H1 (cell line): Measurements from ENCODE around the gene SKIC8. TPM values are rescaled to one million over a fixed set of nuclear protein-coding genes. Genes with fewer than 3 reads are reported as not detected.
A peak's percentile ranks its signal among the peaks of the same experiment; 100 is the strongest.

Experiments
- CTCF ChIA-PET: fragments of 300-600 bp; sonication (Branson Sonifier 250); formaldehyde crosslinking; loops from one replicate; lab custom pipeline; 2021; ENCODE audit not compliant: partially characterized antibody; lab: Charles Lee
- POLR2A ChIA-PET: fragments of 300-600 bp; sonication (Branson Sonifier 250); formaldehyde crosslinking; loops from one replicate; lab custom pipeline; 2021; ENCODE audit warnings: inconsistent platforms; ENCODE audit not compliant: partially characterized antibody; lab: Charles Lee
- DNase-seq, 2 experiments: peaks; one replicate each; pipeline versions ENCODE4 v3.0.0 to v3.0.0-alpha.2; 2010 to 2022; ENCODE audit warnings: low spot score in 2 of 2, low read depth in 1 of 2, mixed read lengths in 1 of 2
- FAIRE-seq: peaks from 2 replicates; lab custom pipeline; 2011; peaks lifted over from hg19 to GRCh38; lab: Jason Lieb, UNC
- H2AFZ ChIP-seq: 2 replicates; pipeline ENCODE4 v1.8.1; 2012; ENCODE audit warnings: low read length, inconsistent platforms
- H2AK5ac ChIP-seq: 2 replicates; pipeline ENCODE4 v1.6.1; 2013; ENCODE audit warnings: low read depth, low read length
- H2BK120ac ChIP-seq: replicated peaks from 2 replicates; pipeline ENCODE3; 2013; ENCODE audit warnings: low read depth, low read length, inconsistent platforms
- H2BK12ac ChIP-seq: 2 replicates; pipeline ENCODE4 v1.6.1; 2013; ENCODE audit warnings: low read depth, low read length
- H2BK15ac ChIP-seq: 2 replicates; pipeline ENCODE4 v1.6.1; 2013; ENCODE audit warnings: low read length
- H2BK20ac ChIP-seq: 2 replicates; pipeline ENCODE4 v1.6.1; 2013; ENCODE audit warnings: low read length
- H2BK5ac ChIP-seq: 2 replicates; pipeline ENCODE4 v1.6.1; 2013; ENCODE audit warnings: low read depth, low read length
- H3K14ac ChIP-seq: 2 replicates; pipeline ENCODE4 v1.6.1; 2013; ENCODE audit warnings: inconsistent platforms; ENCODE audit not compliant: insufficient read length
- H3K18ac ChIP-seq: 2 replicates; pipeline ENCODE4 v1.6.1; 2013; ENCODE audit warnings: low read length; ENCODE audit errors: extremely low read depth
- H3K23ac ChIP-seq: 2 replicates; pipeline ENCODE4 v1.6.1; 2013; ENCODE audit warnings: inconsistent platforms; ENCODE audit not compliant: insufficient read length
- H3K23me2 ChIP-seq: 2 replicates; pipeline ENCODE4 v1.6.1; 2013; ENCODE audit warnings: low read depth, low read length
- H3K27ac ChIP-seq: 2 replicates; pipeline ENCODE4 v1.6.1; 2011; ENCODE audit warnings: low read depth, low read length, inconsistent platforms
- H3K27me3 ChIP-seq, 4 experiments: replicated peaks in 1 of 4; 1 replicate in 1 of 4; 2 replicates in 3 of 4; pipeline versions ENCODE4 v1.6.1 to v1.8.1; 2011 to 2013; ENCODE audit warnings: low read length in 3 of 4, mild to moderate bottlenecking in 3 of 4, inconsistent platforms in 2 of 4, mixed read lengths in 2 of 4, moderate library complexity in 1 of 4; ENCODE audit not compliant: control insufficient read depth in 3 of 4, insufficient read depth in 3 of 4; ENCODE audit errors: extremely low read depth in 1 of 4
- H3K36me3 ChIP-seq, 4 experiments: 2 replicates each; pipeline versions ENCODE4 v1.6.1 to v1.8.1; 2011 to 2013; ENCODE audit warnings: mild to moderate bottlenecking in 4 of 4, low read length in 3 of 4, moderate library complexity in 2 of 4, control low read depth in 1 of 4, inconsistent platforms in 1 of 4; ENCODE audit not compliant: insufficient read depth in 4 of 4, control insufficient read depth in 2 of 4
- H3K4ac ChIP-seq: replicated peaks from 2 replicates; pipeline ENCODE3; 2013; ENCODE audit warnings: low read length, low read depth, mixed read lengths, inconsistent platforms; ENCODE audit not compliant: insufficient read length
- H3K4me1 ChIP-seq, 4 experiments: replicated peaks in 1 of 4; 1 replicate in 1 of 4; 2 replicates in 3 of 4; pipeline versions ENCODE4 v1.6.1 to v1.8.1; 2011 to 2013; ENCODE audit warnings: low read length in 3 of 4, inconsistent platforms in 2 of 4, mixed read lengths in 1 of 4; ENCODE audit not compliant: insufficient read depth in 4 of 4, control insufficient read depth in 3 of 4
- H3K4me2 ChIP-seq, 2 experiments: 2 replicates each; pipeline versions ENCODE4 v1.6.1 to v1.8.1; 2011 to 2013; ENCODE audit warnings: low read depth in 2 of 2, low read length in 2 of 2, control low read depth in 1 of 2, inconsistent platforms in 1 of 2, mild to moderate bottlenecking in 1 of 2; ENCODE audit not compliant: insufficient read depth in 1 of 2
- H3K4me3 ChIP-seq, 4 experiments: fragments of 200-600, 300-600 bp in 1 of 4; sonication (generic), shearing (Covaris generic), sonication (Bioruptor Twin) in 1 of 4; 2 replicates each; pipeline versions ENCODE4 v1.5.1 to v1.8.1; 2011 to 2016; ENCODE audit warnings: low read length in 4 of 4, low read depth in 3 of 4, control low read depth in 2 of 4, inconsistent platforms in 2 of 4, mild to moderate bottlenecking in 2 of 4, mixed read lengths in 1 of 4, moderate library complexity in 1 of 4; ENCODE audit not compliant: insufficient read depth in 2 of 4; ENCODE audit errors: extremely low read depth in 1 of 4
- H3K56ac ChIP-seq: replicated peaks from 2 replicates; pipeline ENCODE3; 2013; ENCODE audit warnings: low read depth, mild to moderate bottlenecking, mixed read lengths, low read length, inconsistent platforms; ENCODE audit not compliant: insufficient read length
- H3K79me1 ChIP-seq: 2 replicates; pipeline ENCODE4 v1.6.1; 2013; ENCODE audit warnings: low read depth, low read length, control low read depth
- H3K79me2 ChIP-seq, 2 experiments: 2 replicates each; pipeline versions ENCODE4 v1.6.1 to v1.8.1; 2012 to 2013; ENCODE audit warnings: low read length in 2 of 2, mild to moderate bottlenecking in 2 of 2, inconsistent platforms in 1 of 2; ENCODE audit not compliant: insufficient read depth in 2 of 2, control insufficient read depth in 1 of 2
- H3K9ac ChIP-seq, 4 experiments: replicated peaks in 1 of 4; 1 replicate in 1 of 4; 2 replicates in 3 of 4; pipeline versions ENCODE4 v1.6.1 to v1.8.1; 2011 to 2013; ENCODE audit warnings: low read depth in 3 of 4, low read length in 3 of 4, control low read depth in 2 of 4, mild to moderate bottlenecking in 2 of 4, moderate library complexity in 2 of 4, inconsistent platforms in 1 of 4; ENCODE audit errors: extremely low read depth in 1 of 4
- H3K9me3 ChIP-seq, 2 experiments: 2 replicates each; pipeline versions ENCODE4 v1.6.1 to v1.8.1; 2012 to 2013; ENCODE audit warnings: mild to moderate bottlenecking in 2 of 2, moderate library complexity in 2 of 2, control low read depth in 1 of 2, inconsistent platforms in 1 of 2, low read depth in 1 of 2, low read length in 1 of 2, mixed read lengths in 1 of 2; ENCODE audit not compliant: insufficient read depth in 2 of 2
- H4K20me1 ChIP-seq, 2 experiments: replicated peaks in 1 of 2; 2 replicates each; pipeline versions ENCODE3 to v1.8.1; 2011 to 2013; ENCODE audit warnings: inconsistent platforms in 2 of 2, low read length in 2 of 2, mild to moderate bottlenecking in 1 of 2; ENCODE audit not compliant: insufficient read depth in 2 of 2, control insufficient read depth in 1 of 2
- H4K5ac ChIP-seq: 2 replicates; pipeline ENCODE4 v1.6.1; 2013; ENCODE audit warnings: low read length, low read depth, mixed read lengths, inconsistent platforms; ENCODE audit not compliant: insufficient read length
- H4K8ac ChIP-seq: 2 replicates; pipeline ENCODE4 v1.8.0; 2013; ENCODE audit warnings: mild to moderate bottlenecking, moderate library complexity, low read length, inconsistent platforms; ENCODE audit not compliant: insufficient read depth; ENCODE audit errors: extremely low read depth
- H4K91ac ChIP-seq: replicated peaks from 2 replicates; pipeline ENCODE3; 2013; ENCODE audit warnings: low read length, mixed read lengths, inconsistent platforms; ENCODE audit not compliant: insufficient read length
- EP300 ChIP-seq, 2 experiments: IDR thresholded peaks; 1 replicate in 1 of 2; 2 replicates in 1 of 2; pipeline ENCODE4 v1.6.1; 2011 to 2012; ENCODE audit warnings: low read depth in 2 of 2, low read length in 2 of 2, mild to moderate bottlenecking in 2 of 2, borderline replicate concordance in 1 of 2, inconsistent platforms in 1 of 2, moderate library complexity in 1 of 2
- KDM1A ChIP-seq: fragments of 200-600, 300-600 bp; sonication (generic); IDR thresholded peaks from 2 replicates; pipeline ENCODE4 v1.7.1; 2016; ENCODE audit warnings: mild to moderate bottlenecking, low read length, borderline replicate concordance
- WGBS, 2 experiments: shearing (Covaris generic) in 1 of 2; methylation state at CpG; one replicate each; pipeline versions ENCODE4 v1.1.6 to v1.1.7; 2013 to 2015; ENCODE audit warnings: low lambda C conversion rate in 2 of 2, mixed read lengths in 2 of 2, inconsistent platforms in 1 of 2, low coverage in 1 of 2, missing lambda C conversion rate in 1 of 2; ENCODE audit not compliant: insufficient replicate concordance in 2 of 2, insufficient coverage in 1 of 2, insufficient read length in 1 of 2; ENCODE audit errors: extremely low coverage in 1 of 2, missing lambda C conversion rate in 1 of 2; 5-methylcytosine and 5-hydroxymethylcytosine counted together
- polyA plus RNA-seq, 7 experiments: library from polyadenylated mRNA; depleted of rRNA in 3 of 7; stranded (reverse) in 5 of 7; unstranded in 2 of 7; fragments of >200 nt in 5 of 7; fragments of 200-250 nt in 2 of 7; gene quantifications; 1 replicate in 5 of 7; 2 replicates in 1 of 7; 4 replicates in 1 of 7; pipeline versions ENCODE4 v1.2.1 to v1.2.3, GENCODE V29; 2011 to 2013; ENCODE audit warnings: missing spikeins in 2 of 7, mixed read lengths in 2 of 7
- total RNA-seq: library from RNA; stranded (reverse); fragmentation: NEBNext Ultra II Directional; extraction: Animal tissue kit (Norgen Biotek cat#: 25700); gene quantifications from 2 replicates; pipeline ENCODE4 v1.2.1, GENCODE V29; 2021

SKIC8 gene
- total and polyA plus RNA-seq, 2 of the 8 experiments (the other 6 are each of a cell fraction or from before 2014, with no cell fraction given), result 44.2 to 77.7 TPM

DNA sequence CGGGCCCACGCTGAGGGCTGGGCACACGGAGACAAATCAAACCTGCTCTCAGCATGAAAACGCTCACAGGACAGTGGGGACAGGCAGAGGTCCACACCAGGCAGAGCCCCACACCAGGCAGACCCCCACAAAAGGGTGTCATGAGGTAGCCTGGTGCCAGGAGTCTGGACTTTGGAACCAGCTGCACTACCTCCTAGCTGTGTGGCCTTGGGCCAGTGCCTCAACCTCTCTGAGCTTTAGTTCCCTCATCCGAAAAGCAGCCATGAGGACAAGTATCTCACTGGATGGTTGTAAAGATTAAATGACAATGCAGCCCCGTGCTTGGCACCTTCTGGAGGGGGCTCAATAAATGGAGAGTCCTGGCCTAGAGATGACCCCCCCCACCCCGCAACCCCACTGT is 24.3 kb upstream of the SKIC8 start:
- Histone ChIP-seq H2BK12ac (0 out of 2 replicates have a peak overlapping the region, but pooled peaks have one; percentile 45), H3K4me2 (no peak overlapping the region), H3K56ac (no peak overlapping the region), H3K18ac (no peak overlapping the region), H3K79me2 (no peaks in the 10 kb centered on the region), H3K9ac (no peak overlapping the region), H3K4ac (no peak overlapping the region), H4K8ac (no peak overlapping the region), H3K79me1 (no peaks in the 10 kb centered on the region), H3K4me3 (no peak overlapping the region), H4K91ac (no peak overlapping the region), H3K4me1 (peaks cover 8 to 19% (median 14%) of the 10 kb centered on the region in 4 experiments), H3K23ac (no peak overlapping the region), H3K27ac (no peak overlapping the region), H2BK5ac (no peak overlapping the region), H3K9me3 (no peaks in the 10 kb centered on the region), H2AFZ (no peak overlapping the region), H3K27me3 (no peaks in the 10 kb centered on the region), H2BK20ac (0 out of 2 replicates have a peak overlapping the region, but pooled peaks have one; percentile 1), H2BK120ac (no peak overlapping the region), H3K36me3 (no peaks in the 10 kb centered on the region), H4K5ac (no peak overlapping the region), H3K14ac (no peak overlapping the region), H4K20me1 (no peaks in the 10 kb centered on the region), H2AK5ac (no peak overlapping the region), H2BK15ac (no peak overlapping the region), H3K23me2 (no peaks in the 10 kb centered on the region)
- POLR2A ChIA-PET, result interaction anchor here (1.2 to 2.7 kb wide), 3 partner anchors 17 to 24 kb away, joined by 4 to 15 read pairs (median 4); partner anchors contain the start of genes CRABP1 and SKIC8
- 94% methylated on average over 7 of the region's 7 CpGs; no CpG with 5 or more reads in 1 of the 2 experiments for WGBS, 2 experiments
- no peak for FAIRE-seq
- DNase-seq, result no peak
- TF ChIP-seq KDM1A (0 out of 2 replicates have a peak, but pooled peaks have one; percentile 46), EP300 (IDR thresholded peaks at IDR 0.05; ENCODE audit: borderline replicate concordance in 1 of 2, low read depth in 2 of 2, low read length in 2 of 2) (no peak)
- CTCF ChIA-PET, result interaction anchor here (0.9 to 5.6 kb wide), 7 partner anchors 12 to 126 kb away, joined by 3 to 42 read pairs (median 9); partner anchors contain the start of gene CRABP1
